Measurements from ENCODE around the gene DCANP1. TPM values are rescaled to one million over a fixed set of nuclear protein-coding genes. Genes with fewer than 3 reads are reported as not detected.

The DCANP1 gene
- total and polyA plus RNA-seq, 2 donors from 2014 or later, result not detected

GRCh38 chr5:135482381-135482933 lies 35.3 kb upstream of the DCANP1 start:
- DNase-seq, result no peak
- no peak for TF ChIP-seq CTCF (IDR thresholded peaks at IDR 0.05; ENCODE audit: borderline replicate concordance, extremely low read depth, insufficient read depth)
- H3K9ac ChIP-seq (ENCODE audit: low read length in 3 of 3), result no peak overlapping the region
- H3K4me1 ChIP-seq (ENCODE audit: control insufficient read depth in 2 of 3, insufficient read depth in 2 of 3, low read depth in 1 of 3, low read length in 3 of 3), result no peaks in the 10 kb centered on the region
- H3K4me3 ChIP-seq (ENCODE audit: low read length in 3 of 3), result no peak overlapping the region
- H3K27me3 ChIP-seq (ENCODE audit: control insufficient read depth, insufficient read depth, low read length), result peaks cover 6% of the 10 kb centered on the region
- intact Hi-C loops (cut with DNase I), result no loop called here
- H3K9me3 ChIP-seq (ENCODE audit: control insufficient read depth in 2 of 3, insufficient read depth in 1 of 3, low read length in 3 of 3), result no peaks in the 10 kb centered on the region
- FAIRE-seq, result no peak
- no peaks in the 10 kb centered on the region for H3K36me3 ChIP-seq (ENCODE audit: control insufficient read depth in 2 of 3, insufficient read depth in 3 of 3, low read length in 3 of 3)
- no peak overlapping the region for H3K27ac ChIP-seq (ENCODE audit: low read depth in 2 of 2, low read length in 2 of 2)

GRCh38 chr5:135481909-135482311 lies 34.8 kb upstream of the DCANP1 start:
- H3K27me3 ChIP-seq (ENCODE audit: control insufficient read depth, insufficient read depth, low read length), result peaks cover 5% of the 10 kb centered on the region
- DNase-seq, result no peak

GRCh38 chr5:135481387-135481786 lies 34.2 kb upstream of the DCANP1 start:
- Histone ChIP-seq H3K4me1 (ENCODE audit: control insufficient read depth in 2 of 3, insufficient read depth in 2 of 3, low read depth in 1 of 3, low read length in 3 of 3) (no peaks in the 10 kb centered on the region), H3K9ac (ENCODE audit: low read length in 3 of 3) (no peak overlapping the region), H3K4me3 (ENCODE audit: low read length in 3 of 3) (no peak overlapping the region), H3K36me3 (ENCODE audit: control insufficient read depth in 2 of 3, insufficient read depth in 3 of 3, low read length in 3 of 3) (no peaks in the 10 kb centered on the region), H3K27ac (ENCODE audit: low read depth in 2 of 2, low read length in 2 of 2) (no peak overlapping the region), H3K27me3 (ENCODE audit: control insufficient read depth, insufficient read depth, low read length) (peaks cover 1% of the 10 kb centered on the region), H3K9me3 (ENCODE audit: control insufficient read depth in 2 of 3, insufficient read depth in 1 of 3, low read length in 3 of 3) (no peaks in the 10 kb centered on the region)
- FAIRE-seq (no peak), DNase-seq (no peak)
- TF ChIP-seq CTCF (IDR thresholded peaks at IDR 0.05; ENCODE audit: borderline replicate concordance, extremely low read depth, insufficient read depth), result no peak
- intact Hi-C loops (cut with DNase I), result no loop called here

More at GRCh38 chr5:135481909-135482311, 34.8 kb upstream of the DCANP1 start:
- no peak for TF ChIP-seq CTCF (IDR thresholded peaks at IDR 0.05; ENCODE audit: borderline replicate concordance, extremely low read depth, insufficient read depth)
- Histone ChIP-seq H3K36me3 (ENCODE audit: control insufficient read depth in 2 of 3, insufficient read depth in 3 of 3, low read length in 3 of 3) (no peaks in the 10 kb centered on the region), H3K9me3 (ENCODE audit: control insufficient read depth in 2 of 3, insufficient read depth in 1 of 3, low read length in 3 of 3) (no peaks in the 10 kb centered on the region), H3K9ac (ENCODE audit: low read length in 3 of 3) (no peak overlapping the region), H3K4me3 (ENCODE audit: low read length in 3 of 3) (no peak overlapping the region), H3K27ac (ENCODE audit: low read depth in 2 of 2, low read length in 2 of 2) (no peak overlapping the region), H3K4me1 (ENCODE audit: control insufficient read depth in 2 of 3, insufficient read depth in 2 of 3, low read depth in 1 of 3, low read length in 3 of 3) (no peaks in the 10 kb centered on the region)
- intact Hi-C loops (cut with DNase I), result no loop called here
- FAIRE-seq, result no peak

- Histone ChIP-seq H3K36me3 (ENCODE audit: control insufficient read depth in 2 of 3, insufficient read depth in 3 of 3, low read length in 3 of 3) (no peaks in the 10 kb centered on the region), H3K27me3 (ENCODE audit: control insufficient read depth, insufficient read depth, low read length) (no peaks in the 10 kb centered on the region), H3K27ac (ENCODE audit: low read depth in 2 of 2, low read length in 2 of 2) (no peak overlapping the region), H3K9me3 (ENCODE audit: control insufficient read depth in 2 of 3, insufficient read depth in 1 of 3, low read length in 3 of 3) (no peaks in the 10 kb centered on the region), H3K9ac (ENCODE audit: low read length in 3 of 3) (no peak overlapping the region), H3K4me1 (ENCODE audit: control insufficient read depth in 2 of 3, insufficient read depth in 2 of 3, low read depth in 1 of 3, low read length in 3 of 3) (no peaks in the 10 kb centered on the region), H3K4me3 (ENCODE audit: low read length in 3 of 3) (no peak overlapping the region)
- intact Hi-C loops (cut with DNase I), result no loop called here
- TF ChIP-seq CTCF (IDR thresholded peaks at IDR 0.05; ENCODE audit: borderline replicate concordance, extremely low read depth, insufficient read depth), result no peak
- DNase-seq (no peak), FAIRE-seq (no peak)
These were observed 33.4 kb upstream of the DCANP1 start for GRCh38 chr5:135480511-135480910.
